Glomerular visceral epithelial cell (primary cell): ENCODE results near the gene PALS2.

Experiments used
- DNase-seq: peaks from one replicate; pipeline ENCODE4 v3.0.0-alpha.2; 2016; ENCODE audit errors: extremely low spot score

PALS2 gene, protein sequence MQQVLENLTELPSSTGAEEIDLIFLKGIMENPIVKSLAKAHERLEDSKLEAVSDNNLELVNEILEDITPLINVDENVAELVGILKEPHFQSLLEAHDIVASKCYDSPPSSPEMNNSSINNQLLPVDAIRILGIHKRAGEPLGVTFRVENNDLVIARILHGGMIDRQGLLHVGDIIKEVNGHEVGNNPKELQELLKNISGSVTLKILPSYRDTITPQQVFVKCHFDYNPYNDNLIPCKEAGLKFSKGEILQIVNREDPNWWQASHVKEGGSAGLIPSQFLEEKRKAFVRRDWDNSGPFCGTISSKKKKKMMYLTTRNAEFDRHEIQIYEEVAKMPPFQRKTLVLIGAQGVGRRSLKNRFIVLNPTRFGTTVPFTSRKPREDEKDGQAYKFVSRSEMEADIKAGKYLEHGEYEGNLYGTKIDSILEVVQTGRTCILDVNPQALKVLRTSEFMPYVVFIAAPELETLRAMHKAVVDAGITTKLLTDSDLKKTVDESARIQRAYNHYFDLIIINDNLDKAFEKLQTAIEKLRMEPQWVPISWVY

GRCh38 chr7:24572997-24573553, at the start of gene PALS2:
Gene PALS2, plus strand, starts transcription at chr7:24573452. Its CDS starts 50,216 bp downstream, at chr7:24623668.
- DNase-seq = peak; percentile 89

DNA sequence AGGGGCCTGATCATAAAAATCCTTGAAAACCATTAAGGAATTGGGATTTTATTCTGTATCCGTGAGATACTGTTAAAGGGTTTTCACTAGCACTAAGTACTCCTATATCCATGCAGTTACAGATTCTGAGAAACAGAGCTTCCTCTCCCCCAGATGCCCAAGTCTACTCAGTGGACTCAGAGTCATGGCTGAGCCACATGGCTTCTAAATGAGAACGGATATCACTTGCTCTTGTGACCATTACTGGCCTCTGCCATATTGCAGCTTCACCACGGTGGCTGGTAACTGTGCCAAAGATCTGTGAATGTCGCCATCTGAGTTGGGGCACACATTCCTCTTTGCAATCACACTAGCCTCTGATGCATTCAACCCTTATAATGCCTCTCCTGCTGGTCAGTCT, 42.0 kb upstream of the PALS2 start:
- no peak for DNase-seq

DNA sequence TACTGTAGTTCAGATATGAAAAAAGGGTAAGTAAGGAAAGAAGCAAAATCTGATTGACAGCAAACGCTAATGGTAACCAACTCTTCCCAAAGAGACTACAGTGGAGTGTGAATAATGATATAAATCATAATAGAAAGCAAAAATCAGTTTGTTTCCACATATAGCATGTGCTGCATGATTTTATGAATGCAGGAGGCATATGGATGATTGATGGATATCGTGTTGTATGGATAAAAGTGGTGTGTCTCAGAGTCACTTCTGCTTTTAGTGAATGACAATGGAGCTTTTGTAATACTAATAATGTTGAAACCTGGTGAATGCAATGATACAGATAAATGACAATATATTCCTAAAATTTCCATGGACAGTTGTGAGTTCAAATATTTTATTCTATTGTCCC, 36.6 kb upstream of the PALS2 start:
- DNase-seq = no peak

GRCh38 chr7:24540956-24541355, 32.3 kb upstream of the PALS2 start:
- DNase-seq = no peak

GRCh38 chr7:24545215-24545614, 28.0 kb upstream of the PALS2 start:
- DNase-seq = no peak

DNA sequence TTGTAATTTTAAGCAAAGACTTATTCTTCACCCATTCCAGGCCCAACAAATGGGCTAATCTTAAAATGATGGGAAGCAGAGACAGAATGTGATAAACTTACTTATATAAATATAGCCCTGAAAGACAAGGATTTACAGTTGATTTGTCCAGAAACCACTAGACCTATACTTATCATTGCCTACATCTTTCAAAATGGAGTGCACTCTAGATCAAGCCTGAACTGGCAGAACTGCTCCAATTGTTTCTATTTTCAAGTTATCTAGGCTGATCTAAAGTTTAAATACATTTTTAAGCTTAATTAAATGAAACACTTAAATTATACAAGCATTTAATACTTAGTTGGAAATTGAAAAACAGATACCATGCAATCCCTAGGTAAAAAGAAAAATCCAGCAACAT, 24.9 kb upstream of the PALS2 start:
- no peak for DNase-seq

GRCh38 chr7:24549991-24550390, 23.3 kb upstream of the PALS2 start:
- no peak for DNase-seq

DNA sequence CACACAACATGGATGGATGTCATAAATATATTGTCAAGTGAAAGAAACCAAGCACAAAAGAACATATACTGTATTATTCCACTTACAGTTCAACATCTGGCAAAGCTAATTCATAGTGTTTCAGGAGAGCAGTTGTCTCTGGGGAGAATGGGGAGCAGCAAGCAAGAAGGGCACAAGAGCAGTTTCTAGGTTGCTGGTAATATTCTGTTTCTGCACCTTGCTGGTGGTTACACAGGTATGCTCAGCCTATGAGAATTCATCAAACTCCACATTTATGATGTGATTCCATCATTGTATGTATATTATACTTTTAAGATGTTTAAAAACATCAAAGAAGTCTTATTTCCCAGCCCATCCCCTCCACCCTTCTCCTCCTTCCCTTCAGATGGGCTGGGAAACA, 18.1 kb upstream of the PALS2 start:
- no peak for DNase-seq

- no peak for DNase-seq
Observed at GRCh38 chr7:24555719-24556118, 17.5 kb upstream of the PALS2 start.

DNA sequence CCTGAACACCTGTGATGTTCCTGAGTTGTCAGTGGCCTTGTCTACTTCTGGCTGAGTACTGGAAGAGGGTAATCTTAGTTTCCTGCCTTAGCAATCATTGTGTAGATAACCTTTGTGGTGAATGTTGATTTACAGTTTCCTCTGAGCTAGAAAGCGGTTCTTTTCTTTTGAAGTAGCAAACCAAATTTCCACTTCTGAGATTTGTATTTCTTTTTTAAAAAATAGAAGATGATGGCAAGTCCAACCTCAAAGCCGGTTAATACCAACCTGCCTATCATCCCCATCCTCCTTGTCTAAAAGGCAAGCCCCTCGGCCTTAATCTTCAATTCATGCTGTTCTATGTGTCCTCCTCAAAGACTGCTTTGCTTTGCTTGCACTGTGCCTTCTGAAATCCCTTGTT, 12.5 kb upstream of the PALS2 start:
- DNase-seq = no peak

DNA sequence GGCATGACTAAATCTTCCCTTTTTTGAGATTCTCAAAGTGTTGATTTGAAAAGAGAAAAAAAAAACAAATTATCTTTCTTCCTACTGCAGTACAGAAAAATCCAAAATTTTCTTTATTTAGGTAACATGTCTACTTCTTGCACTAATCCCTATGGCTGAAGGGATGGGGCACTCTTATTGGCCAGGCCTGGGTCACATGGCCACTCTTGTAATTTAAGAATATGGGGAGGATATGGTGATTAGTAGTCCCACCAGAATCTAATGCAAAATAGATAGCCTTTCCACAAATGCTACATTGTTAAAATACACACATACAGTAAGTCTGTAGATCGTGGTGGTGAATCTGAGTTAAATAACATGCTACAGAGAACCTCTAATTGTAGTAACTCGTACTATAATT, 7.0 kb upstream of the PALS2 start:
- no peak for DNase-seq

DNA sequence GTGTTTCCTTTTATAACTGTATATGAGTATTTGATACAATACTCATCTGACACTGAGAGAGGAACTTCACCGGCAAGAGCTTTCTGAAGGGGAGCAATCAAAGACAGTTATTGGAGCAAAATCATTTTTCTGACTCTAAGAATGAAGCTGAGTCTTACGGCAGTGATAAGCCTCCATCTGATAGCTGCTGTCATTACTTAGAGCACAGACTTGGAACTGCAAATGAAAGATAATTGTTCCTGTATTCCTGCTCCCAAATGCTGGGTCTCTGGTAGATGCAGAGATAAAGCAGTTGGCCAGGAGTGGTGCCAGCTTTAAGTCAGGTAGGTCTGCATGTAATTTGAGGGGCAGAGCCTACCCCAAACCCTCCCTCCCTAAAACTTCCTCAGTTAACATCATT, 2.3 kb upstream of the PALS2 start:
- no peak for DNase-seq

- peak; percentile 2 for DNase-seq
Observed at GRCh38 chr7:24572016-24572392, 1.2 kb upstream of the PALS2 start.

GRCh38 chr7:24572393-24572996, 757 bp upstream of the PALS2 start:
- peak; percentile 80 for DNase-seq

DNA sequence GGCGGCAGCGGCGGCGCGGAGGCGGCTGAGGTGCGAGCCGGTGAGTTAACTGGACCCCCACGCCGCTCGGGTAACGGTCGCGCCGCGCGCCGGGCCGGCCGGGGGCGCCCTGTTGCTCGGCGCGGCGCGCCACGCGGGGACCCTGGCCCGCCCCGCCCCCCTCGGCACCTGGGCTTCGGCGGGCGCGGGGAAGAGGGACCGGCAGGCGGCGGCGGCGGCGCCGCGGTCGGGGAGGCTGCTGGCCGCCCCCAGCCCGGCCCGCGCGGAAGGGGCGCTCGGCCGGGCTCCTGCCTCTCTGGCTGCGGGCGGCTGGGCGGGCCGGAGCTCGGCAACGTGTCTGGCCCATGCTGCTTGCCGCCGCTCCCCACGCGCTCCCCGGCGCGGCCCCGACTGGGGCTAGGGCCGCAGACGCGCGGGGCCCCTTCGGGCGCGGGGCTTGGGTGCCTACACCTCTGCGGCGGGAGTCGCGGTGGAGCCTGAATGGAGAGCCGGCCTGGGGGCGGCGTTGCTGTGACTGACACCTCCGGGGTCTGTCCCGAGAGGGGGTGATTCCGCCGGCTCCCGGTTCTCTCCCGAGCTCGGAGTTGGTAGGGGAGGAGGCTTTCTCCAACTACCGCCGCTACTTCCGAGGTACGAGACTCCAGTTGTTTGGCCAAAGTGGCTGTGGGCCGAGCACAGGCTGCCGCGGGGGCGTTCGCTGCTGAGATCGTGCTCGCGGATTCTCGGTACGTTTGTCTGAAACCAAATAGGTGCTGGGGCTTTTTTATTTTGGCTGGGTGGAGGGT, 494 bp downstream of the PALS2 start:
- DNase-seq = peak; percentile 52

DNA sequence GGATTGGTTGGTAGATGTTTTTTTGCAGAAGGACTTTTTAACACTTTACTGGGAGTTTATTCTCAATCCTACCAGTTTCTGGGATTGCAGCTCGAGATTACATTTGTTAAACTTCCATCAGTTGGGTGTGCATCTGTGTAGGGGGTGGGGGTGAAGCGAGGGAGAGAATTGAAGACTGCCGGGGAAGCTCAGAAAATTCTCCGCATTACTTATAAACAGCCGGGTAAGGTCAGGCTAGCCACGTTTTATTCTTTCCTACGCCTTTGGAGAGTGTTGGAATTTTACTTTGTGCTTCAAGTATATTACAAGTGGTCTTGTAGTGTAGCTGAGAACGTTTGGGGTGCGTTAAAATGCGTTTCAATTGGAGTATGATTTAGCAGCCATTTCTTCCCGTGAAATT, 1.1 kb downstream of the PALS2 start:
- no peak for DNase-seq

DNA sequence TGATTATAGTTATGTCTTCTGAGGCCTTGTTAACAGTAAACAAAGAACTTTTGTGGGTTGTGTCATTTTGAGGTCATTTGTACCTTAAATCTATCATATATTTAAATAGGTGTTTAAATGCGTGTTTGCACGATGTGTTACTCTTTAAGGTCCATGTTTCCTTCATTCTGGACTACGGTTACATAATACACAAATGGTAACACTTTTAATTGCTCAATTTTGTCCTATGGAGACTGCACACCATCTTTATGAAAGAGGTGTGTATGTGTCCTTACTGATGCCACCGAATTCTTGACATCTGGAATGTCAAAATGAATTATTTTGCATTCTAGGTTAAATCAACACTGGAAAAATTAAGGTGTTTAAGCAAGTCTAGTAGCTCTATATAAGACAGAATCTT, 1.7 kb downstream of the PALS2 start:
- DNase-seq = no peak

DNA sequence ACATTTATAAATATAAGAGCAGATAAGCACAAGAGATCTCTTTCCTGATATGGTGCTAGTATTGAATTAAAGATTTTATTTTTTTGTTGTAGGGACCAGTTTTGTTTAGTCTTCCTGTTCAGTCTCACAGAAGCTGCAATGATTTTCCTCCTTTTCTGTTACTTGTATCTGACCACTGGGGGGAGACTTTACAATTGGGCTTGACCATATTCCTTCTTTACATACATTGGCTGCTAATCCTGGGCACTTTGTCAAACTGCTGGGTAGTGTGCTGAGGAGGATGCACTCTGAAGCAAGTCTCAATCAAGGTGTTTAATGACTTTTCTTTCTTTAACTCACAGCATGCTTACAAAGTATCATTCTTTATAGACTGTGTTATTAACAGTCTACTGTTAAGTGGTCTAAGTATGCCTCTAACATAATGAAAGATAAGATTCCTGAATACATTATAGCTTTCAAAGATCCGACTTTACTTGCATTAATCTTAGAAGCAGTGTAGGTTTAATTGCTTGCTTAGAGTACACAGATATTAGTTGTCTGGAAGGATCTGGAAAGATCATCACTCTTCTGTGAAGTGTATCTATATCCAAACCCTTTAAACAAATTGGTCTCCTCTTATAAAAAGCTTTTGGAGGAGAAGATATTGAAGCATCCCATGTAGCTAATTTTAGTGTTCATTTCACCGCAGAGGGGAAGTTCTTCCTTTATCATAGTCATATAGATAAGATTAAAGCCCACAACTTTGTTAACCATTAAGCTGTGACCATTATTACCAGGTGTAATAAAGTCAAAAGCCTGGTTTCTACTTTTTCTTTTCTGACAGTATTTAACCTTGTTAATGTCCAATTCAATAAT, 3.1 kb downstream of the PALS2 start:
- DNase-seq = peak; percentile 72

GRCh38 chr7:24578052-24578451, 4.8 kb downstream of the PALS2 start:
- no peak for DNase-seq

DNA sequence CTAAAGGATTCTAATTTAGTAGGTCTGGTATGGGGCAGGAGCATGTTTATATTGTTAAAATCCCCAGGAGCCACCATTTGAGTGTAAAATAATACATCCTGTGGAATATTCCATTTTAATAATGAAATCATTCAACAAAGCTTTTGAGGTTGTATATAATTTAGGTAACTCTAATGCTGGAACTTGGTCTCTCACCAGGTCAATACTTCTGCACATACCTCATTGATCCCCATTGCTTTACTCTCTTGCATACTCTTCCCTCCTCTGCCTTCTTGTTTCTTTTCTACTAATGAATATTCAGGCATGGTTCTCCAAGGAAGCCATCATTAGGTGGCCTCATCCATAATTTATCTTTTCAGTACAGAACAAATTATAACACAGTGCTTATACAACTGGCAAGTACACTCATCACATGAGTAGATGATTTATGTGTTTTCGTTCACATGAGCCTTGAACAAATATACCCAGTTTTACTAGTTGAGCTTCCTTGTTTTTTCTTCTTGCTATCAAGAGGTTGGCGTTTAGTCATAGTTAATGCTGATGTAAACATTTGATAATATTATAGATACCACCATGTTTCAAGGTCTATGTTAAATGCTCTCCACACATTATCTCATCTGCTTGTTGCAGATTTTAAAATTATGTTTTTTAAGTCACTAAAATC, 7.2 kb downstream of the PALS2 start:
- no peak for DNase-seq

- no peak for DNase-seq
Observed at GRCh38 chr7:24582166-24582565, 8.9 kb downstream of the PALS2 start.
